A673 (cell line): Measurements from ENCODE around the gene PPP1R16B. TPM values are rescaled to one million over a fixed set of nuclear protein-coding genes. Genes with fewer than 3 reads are reported as not detected.

Source experiments
- BruUV-seq: library from RNA; stranded (reverse); fragments of 400-500 nt; replicated peaks from 2 replicates; lab custom pipeline; 2021; lab: Mats Ljungman, UMichigan
- CTCF ChIA-PET: fragments of 300-600 bp; sonication (Branson Sonifier 250); formaldehyde crosslinking; loops from one replicate; lab custom pipeline; 2022; ENCODE audit warnings: antibody characterized with exemption; lab: Charles Lee
- POLR2A ChIA-PET: fragments of 300-600 bp; sonication (Branson Sonifier 250); formaldehyde crosslinking; loops from one replicate; lab custom pipeline; 2022; ENCODE audit warnings: antibody characterized with exemption; ENCODE audit not compliant: low non-redundant PET; lab: Charles Lee
- DNase-seq: peaks from one replicate; pipeline ENCODE4 v3.0.0-alpha.2; 2015; ENCODE audit warnings: low spot score
- H3K27ac ChIP-seq: fragments of 200-600 bp; sonication (generic); 2 replicates; pipeline ENCODE4 v1.5.1; 2016; ENCODE audit warnings: mixed run types, low read depth, mild to moderate bottlenecking, mixed read lengths, antibody characterized with exemption, low read length; ENCODE audit not compliant: poor library complexity, severe bottlenecking
- H3K27me3 ChIP-seq: fragments of 200-600 bp; sonication (generic); replicated peaks from 2 replicates; pipeline ENCODE4 v1.6.1; 2017; ENCODE audit warnings: mixed run types, low read depth, mild to moderate bottlenecking, mixed read lengths, antibody characterized with exemption, low read length; ENCODE audit not compliant: insufficient read depth, poor library complexity
- H3K36me3 ChIP-seq: fragments of 200-600 bp; sonication (generic); 2 replicates; pipeline ENCODE4 v1.6.1; 2016; ENCODE audit warnings: mixed run types, mild to moderate bottlenecking, mixed read lengths, antibody characterized with exemption, low read length; ENCODE audit not compliant: insufficient read depth, poor library complexity, severe bottlenecking
- H3K4me1 ChIP-seq: fragments of 200-600 bp; sonication (generic); 2 replicates; pipeline ENCODE4 v1.6.1; 2017; ENCODE audit warnings: mixed run types, mild to moderate bottlenecking, mixed read lengths, antibody characterized with exemption, low read length; ENCODE audit not compliant: insufficient read depth, poor library complexity, severe bottlenecking
- H3K4me3 ChIP-seq: fragments of 200-600 bp; sonication (generic); 2 replicates; pipeline ENCODE4 v1.5.1; 2016; ENCODE audit warnings: low read depth, mixed run types, mild to moderate bottlenecking, mixed read lengths, low read length; ENCODE audit not compliant: poor library complexity, severe bottlenecking
- H3K9me3 ChIP-seq: fragments of 200-600 bp; sonication (generic); 2 replicates; pipeline ENCODE4 v1.6.1; 2016; ENCODE audit warnings: mixed run types, low read depth, mild to moderate bottlenecking, mixed read lengths, antibody characterized with exemption, low read length; ENCODE audit not compliant: poor library complexity, severe bottlenecking
- CTCF ChIP-seq: fragments of 300-800, 200-600 bp; sonication (generic); conservative IDR thresholded peaks from 2 replicates; pipeline ENCODE4 v1.5.1; 2017; ENCODE audit warnings: low read depth, mild to moderate bottlenecking, antibody characterized with exemption, low read length, moderate library complexity, mixed read lengths
- EZH2 ChIP-seq: fragments of 200-600 bp; sonication (generic); IDR thresholded peaks from 2 replicates; pipeline ENCODE4 v1.6.1; 2017; ENCODE audit warnings: borderline replicate concordance, low read depth, mild to moderate bottlenecking, mixed read lengths, antibody characterized with exemption, low read length; ENCODE audit not compliant: poor library complexity, severe bottlenecking
- intact Hi-C: fragments of 100-400 bp; cut with micrococcal nuclease; formaldehyde crosslinking; loops from one replicate; pipeline ENCODE4 v1.10.0; 2022; ENCODE audit not compliant: unreplicated experiment
- total RNA-seq: library from RNA; stranded (reverse); gene quantifications from 2 replicates; pipeline ENCODE4 v1.2.3, GENCODE V29; 2021

Gene PPP1R16B
- total RNA-seq, 1 experiment from 2014 or later = 0.17 TPM

- no peak for TF ChIP-seq EZH2
- no peak for TF ChIP-seq CTCF
- no peak for DNase-seq
- POLR2A ChIA-PET = no interaction called here
- H3K4me3 ChIP-seq = no peak overlapping the region
- no peaks in the 10 kb centered on the region for H3K9me3 ChIP-seq
- CTCF ChIA-PET = no interaction called here
- peaks cover 56% of the 10 kb centered on the region for H3K36me3 ChIP-seq
- peaks cover 5% of the 10 kb centered on the region for H3K4me1 ChIP-seq
- no peaks in the 10 kb centered on the region for H3K27me3 ChIP-seq
- peak overlapping the region; percentile 0 for H3K27ac ChIP-seq
- no TSS peak for BruUV-seq
- intact Hi-C loops = no loop called here
Measured at GRCh38 chr20:38937000-38937399, 131.5 kb downstream of the PPP1R16B start.

GRCh38 chr20:38937978-38938473, 132.5 kb downstream of the PPP1R16B start:
- TF ChIP-seq CTCF (no peak), EZH2 (no peak)
- POLR2A ChIA-PET = interaction anchor here (0.6 kb wide), 1 partner anchor 9 kb away, joined by 9 read pairs; no protein-coding TSS in a partner anchor
- peaks cover 66% of the 10 kb centered on the region for H3K36me3 ChIP-seq

GRCh38 chr20:38939686-38940085, 134.2 kb downstream of the PPP1R16B start:
- Histone ChIP-seq H3K4me1 (peaks cover 5% of the 10 kb centered on the region), H3K27ac (no peak overlapping the region), H3K36me3 (peaks cover 66% of the 10 kb centered on the region), H3K27me3 (no peaks in the 10 kb centered on the region), H3K9me3 (no peaks in the 10 kb centered on the region), H3K4me3 (no peak overlapping the region)
- TF ChIP-seq CTCF = no peak
- TF ChIP-seq EZH2 = no peak
- no peak for DNase-seq
- POLR2A ChIA-PET = no interaction called here
- no TSS peak for BruUV-seq
- intact Hi-C loops = no loop called here
- CTCF ChIA-PET = no interaction called here

More at GRCh38 chr20:38937978-38938473, 132.5 kb downstream of the PPP1R16B start:
- no peak overlapping the region for H3K4me3 ChIP-seq
- H3K9me3 ChIP-seq = no peaks in the 10 kb centered on the region
- no peak overlapping the region for H3K27ac ChIP-seq
- peaks cover 5% of the 10 kb centered on the region for H3K4me1 ChIP-seq
- intact Hi-C loops = no loop called here
- no peaks in the 10 kb centered on the region for H3K27me3 ChIP-seq
- no peak for DNase-seq
- BruUV-seq = no TSS peak
- CTCF ChIA-PET = no interaction called here
